Limb (tissue), 2 donors: Measurements from ENCODE around the gene GZMM.

Source experiments
- DNase-seq, 2 donors: peaks; one replicate each; pipeline ENCODE4 v3.0.0-alpha.2; 2016; ENCODE audit errors: extremely low spot score in 2 of 2

Gene GZMM

DNA sequence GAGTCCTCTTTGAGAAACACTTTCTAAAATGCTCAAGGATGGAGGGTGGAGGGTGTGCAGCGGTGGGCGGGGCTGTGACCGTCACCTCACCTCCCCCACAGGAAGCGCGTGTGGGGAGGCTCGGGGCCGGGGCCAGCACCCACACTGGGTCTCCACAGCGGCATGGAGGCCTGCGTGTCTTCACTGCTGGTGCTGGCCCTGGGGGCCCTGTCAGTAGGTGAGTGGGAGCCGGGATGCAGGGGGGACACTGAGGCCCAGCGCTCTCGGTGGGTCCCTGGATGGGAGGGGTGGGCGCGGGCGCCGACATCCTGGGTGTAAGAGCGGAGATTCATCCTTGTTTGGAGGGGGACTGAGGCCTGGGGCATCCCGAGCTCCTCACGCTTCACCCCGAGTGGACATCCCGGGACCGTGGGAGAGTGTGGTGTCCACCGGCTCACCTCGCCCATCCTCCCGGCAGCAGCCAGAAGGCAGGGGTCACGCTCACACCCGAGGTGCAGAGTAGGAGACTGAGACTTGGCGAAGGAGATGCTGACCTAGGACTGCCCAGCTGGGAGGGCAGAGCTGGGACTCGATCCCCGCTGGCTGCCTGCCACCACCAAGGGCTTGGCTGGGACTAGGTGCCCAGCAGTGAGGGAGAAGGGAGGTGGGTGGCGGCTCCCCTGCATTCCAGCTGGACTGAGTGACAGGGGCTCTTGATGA, at the start of gene GZMM:
Gene GZMM (plus strand): TSS at position 144 of the 699 bp plus-strand sequence. CDS start 19 bp downstream, at position 163.
- peak in 1 of 2 donors; percentile 29 for DNase-seq

DNA sequence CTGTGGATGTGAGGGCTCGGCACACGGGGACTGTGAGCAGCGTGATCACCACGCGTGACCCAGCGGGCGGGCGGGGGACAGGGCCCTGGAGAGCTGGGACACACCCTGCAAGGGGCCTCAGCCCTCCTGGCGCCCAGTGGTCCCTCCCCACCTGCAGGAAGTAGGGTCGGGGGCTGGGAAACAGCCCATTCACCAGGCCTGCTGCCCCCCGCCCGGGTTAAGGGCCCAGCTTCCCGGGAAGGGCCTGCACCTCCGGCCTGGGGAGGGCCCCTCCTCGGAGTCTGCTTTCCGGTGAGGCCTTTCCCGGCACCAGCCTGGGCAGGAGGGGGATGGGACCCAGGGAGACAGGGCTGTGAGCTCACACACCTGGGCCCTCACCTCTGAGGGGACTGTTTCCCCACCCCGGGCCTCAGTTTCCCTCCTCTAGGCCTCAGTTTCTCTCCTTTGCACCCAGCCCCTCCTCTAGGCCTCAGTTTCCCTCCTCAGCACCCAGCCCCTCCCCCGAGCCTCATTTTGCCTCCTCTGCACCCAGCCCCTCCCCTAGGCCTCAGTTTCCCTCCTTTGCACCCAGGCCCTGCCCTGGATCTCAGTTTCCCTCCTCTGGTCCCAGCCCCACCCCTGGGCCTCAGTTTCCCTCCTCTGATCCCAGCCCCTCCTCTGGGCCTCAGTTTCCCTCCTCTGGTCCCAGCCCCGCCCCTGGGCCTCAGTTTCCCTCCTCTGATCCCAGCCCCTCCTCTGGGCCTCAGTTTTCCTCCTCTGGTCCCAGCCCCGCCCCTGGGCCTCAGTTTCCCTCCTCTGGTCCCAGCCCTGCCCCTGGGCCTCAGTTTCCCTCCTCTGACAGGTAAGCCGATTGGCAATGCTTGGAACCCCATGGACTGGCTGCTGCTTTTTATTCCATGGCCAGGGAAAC, 49.4 kb upstream of the GZMM start:
- no peak for DNase-seq

DNA sequence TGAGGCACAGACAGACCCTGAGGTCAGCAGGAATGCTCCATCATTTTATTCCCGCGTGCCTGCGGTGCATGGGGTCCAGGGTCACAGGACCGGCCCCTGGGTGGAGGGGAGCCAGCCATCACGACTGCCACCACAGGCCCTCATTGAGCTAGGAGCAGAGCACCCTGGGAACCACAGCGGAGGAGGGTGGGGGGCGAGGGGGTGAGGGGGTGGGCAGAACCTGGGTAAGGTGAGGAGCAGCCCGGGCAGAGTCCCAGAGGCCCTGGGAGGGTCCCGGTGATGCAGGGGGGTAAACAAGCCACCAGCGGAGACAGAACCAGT, 48.8 kb upstream of the GZMM start:
- no peak for DNase-seq

DNA sequence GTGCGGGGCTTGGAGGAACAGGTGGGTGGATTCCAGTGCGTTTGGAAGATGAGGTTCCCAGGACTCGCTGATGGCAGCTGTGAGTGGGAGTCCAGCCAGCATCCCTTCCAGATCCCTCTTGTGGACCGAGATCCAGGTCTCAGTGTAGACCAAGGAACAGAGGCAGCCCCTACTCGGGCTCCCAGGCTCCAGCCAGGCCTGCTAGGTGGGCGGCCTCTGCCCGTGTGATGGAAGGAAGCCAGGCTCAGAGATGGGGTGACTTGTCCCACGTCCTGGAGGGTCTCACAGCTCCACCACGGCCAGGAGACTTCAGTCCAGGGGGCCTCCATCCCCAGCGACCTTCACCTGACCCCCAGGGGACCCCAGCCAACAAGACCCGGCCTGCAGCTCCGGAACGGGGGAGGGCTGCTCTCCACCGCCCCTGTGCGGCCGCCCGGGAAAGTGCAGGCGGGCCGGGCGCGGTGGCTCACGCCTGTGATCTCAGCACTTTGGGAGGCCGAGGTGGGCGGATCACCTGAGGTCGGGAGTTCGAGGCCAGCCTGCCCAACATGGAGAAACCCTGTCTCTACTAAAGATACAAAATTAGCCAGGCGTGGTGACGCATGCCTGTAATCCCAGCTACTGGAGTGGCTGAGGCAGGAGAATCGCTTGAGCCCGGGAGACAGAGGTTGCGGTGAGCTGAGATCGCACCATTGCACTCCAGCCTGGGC, 48.3 kb upstream of the GZMM start:
- DNase-seq: peak in 1 of 2 donors; percentile 80

DNA sequence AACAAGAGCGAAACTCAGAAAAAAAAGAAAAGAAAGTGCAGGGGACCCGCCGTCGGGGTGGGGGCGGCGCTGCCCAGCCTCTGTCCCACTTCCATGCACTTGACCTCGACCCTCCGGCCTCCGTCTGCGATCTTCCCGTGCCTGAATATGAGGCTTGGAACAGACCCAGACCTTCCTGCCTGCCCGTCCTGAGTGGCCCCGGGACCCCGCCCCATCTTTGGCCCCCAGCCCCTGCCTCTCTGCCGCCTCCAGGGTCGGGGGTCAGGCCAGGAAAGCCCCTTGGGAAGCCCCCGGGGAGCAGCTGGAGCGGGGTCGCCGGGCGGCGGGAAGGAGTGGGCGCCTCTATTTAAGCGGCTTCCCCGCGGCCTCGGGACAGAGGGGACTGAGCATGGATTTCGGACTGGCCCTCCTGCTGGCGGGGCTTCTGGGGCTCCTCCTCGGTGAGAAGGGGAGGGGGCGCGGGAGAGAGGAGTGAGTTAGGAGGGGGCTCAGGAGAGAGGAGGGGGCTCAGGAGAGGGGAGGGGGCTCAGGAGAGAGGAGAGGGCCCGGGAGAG, 47.7 kb upstream of the GZMM start, which contains the start of gene MADCAM1:
Gene MADCAM1 (plus strand): TSS at position 375 of the 554 bp plus-strand sequence. CDS start 14 bp downstream, at position 389.
- DNase-seq: peak in 1 of 2 donors; percentile 69

DNA sequence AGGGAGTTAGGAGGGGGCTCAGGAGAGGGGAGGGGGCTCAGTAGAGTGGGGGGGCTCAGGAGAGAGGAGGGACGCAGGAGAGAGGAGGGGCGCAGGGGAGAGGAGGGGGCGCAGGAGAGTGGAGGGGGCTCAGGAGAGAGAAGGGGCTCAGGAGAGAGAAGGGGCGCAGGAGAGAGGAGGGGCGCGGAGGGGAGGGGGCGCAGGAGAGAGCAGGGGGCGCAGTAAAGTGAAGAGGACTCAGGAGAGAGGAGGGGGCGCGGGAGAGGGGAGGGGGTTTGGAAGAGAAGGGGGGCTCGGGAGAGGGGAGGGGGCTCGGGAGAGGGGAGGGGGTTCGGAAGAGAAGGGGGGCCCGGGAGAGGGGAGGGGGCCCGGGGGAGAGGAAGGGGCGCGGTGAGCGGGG, 46.9 kb upstream of the GZMM start:
- DNase-seq: peak in 1 of 2 donors; percentile 62

DNA sequence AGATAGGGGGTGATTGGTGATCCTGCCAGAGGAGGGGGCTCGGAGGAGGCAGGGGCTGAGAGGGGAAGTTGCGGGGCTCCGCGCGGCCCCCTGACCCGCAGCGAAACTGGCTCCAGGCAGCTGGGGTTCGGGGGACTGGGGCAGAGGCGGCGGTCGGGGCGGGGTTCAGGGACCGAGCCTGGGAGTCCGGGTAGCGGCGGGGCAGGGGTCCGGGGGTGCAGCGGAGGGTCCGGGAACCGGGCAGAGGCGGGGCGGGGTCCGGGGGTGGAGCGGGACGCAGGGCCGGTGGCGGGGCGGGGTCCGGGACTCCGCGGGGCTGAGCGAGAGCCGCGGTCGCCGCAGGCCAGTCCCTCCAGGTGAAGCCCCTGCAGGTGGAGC, 46.4 kb upstream of the GZMM start:
- no peak for DNase-seq

DNA sequence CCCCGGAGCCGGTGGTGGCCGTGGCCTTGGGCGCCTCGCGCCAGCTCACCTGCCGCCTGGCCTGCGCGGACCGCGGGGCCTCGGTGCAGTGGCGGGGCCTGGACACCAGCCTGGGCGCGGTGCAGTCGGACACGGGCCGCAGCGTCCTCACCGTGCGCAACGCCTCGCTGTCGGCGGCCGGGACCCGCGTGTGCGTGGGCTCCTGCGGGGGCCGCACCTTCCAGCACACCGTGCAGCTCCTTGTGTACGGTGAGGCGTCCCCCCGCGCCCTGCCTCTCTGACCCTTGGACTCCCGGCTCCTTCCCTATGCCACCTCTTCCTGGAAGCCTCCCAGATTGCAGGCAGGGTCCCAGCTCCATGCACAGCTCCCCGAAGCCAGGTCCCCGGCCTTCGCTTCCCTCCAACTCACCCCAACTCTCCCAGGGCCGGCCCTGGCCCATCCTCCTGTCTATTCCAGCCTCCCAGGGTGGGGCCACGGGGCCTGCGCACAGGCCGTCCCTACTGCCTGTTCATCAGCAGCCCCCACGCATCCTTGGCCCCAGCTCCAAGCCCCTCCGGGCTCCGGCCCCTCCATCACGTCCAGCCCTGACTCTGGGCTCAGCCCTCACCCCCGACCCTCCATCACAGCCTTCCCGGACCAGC, 45.9 kb upstream of the GZMM start:
- DNase-seq: peak in 1 of 2 donors; percentile 55

DNA sequence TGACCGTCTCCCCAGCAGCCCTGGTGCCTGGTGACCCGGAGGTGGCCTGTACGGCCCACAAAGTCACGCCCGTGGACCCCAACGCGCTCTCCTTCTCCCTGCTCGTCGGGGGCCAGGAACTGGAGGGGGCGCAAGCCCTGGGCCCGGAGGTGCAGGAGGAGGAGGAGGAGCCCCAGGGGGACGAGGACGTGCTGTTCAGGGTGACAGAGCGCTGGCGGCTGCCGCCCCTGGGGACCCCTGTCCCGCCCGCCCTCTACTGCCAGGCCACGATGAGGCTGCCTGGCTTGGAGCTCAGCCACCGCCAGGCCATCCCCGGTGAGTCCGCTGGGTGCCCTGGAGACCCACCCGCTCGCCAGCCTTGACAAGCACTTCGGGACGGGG, 45.4 kb upstream of the GZMM start:
- DNase-seq: no peak

DNA sequence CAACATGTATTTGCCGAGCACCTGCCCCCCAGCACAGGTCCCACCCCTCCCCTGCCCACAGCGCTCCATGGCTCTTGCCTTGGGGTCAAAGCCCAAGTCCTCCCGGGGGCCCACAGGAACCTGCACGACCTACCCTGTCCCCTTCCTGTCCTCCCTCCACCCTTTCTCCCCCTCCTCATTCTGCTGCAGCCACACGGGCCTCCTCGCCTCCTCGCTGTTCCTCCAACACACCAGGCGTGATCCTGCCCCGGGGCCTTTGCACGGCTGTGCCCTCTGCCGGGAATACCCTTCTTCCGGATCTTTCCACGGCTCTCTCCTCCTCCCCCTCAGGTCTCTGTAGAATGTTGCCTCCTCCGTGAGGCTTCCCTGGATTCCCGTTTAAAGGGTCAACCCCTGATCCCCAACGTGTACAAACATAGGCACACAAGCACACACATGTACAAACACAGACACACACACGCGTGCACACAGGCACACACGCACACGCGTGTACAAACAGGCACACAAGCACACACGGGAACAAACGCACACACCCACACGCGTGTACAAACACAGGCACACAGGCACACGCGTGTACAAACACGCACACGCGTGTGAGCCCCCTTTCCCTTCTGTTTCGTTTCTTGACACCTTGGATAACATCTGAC, 44.8 kb upstream of the GZMM start:
- DNase-seq: peak in 1 of 2 donors; percentile 48

DNA sequence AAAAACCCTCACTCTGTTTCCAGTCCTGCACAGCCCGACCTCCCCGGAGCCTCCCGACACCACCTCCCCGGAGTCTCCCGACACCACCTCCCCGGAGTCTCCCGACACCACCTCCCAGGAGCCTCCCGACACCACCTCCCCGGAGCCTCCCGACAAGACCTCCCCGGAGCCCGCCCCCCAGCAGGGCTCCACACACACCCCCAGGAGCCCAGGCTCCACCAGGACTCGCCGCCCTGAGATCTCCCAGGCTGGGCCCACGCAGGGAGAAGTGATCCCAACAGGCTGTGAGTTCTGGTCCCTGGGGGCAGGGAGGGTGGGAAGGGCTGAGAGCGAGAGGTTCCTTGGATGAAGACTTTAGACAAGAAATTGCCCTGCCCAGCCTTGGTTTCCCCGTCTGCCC, 42.2 kb upstream of the GZMM start:
- DNase-seq: peak in 1 of 2 donors; percentile 30

DNA sequence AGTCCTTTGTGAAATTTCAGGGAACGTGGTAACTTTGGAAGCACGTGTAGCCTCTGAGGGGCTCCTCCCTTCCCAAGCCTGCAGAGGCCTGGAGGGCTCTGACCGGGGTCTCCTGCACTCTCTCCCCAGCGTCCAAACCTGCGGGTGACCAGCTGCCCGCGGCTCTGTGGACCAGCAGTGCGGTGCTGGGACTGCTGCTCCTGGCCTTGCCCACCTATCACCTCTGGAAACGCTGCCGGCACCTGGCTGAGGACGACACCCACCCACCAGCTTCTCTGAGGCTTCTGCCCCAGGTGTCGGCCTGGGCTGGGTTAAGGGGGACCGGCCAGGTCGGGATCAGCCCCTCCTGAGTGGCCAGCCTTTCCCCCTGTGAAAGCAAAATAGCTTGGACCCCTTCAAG, 39.2 kb upstream of the GZMM start:
- peak in 1 of 2 donors; percentile 25 for DNase-seq

DNA sequence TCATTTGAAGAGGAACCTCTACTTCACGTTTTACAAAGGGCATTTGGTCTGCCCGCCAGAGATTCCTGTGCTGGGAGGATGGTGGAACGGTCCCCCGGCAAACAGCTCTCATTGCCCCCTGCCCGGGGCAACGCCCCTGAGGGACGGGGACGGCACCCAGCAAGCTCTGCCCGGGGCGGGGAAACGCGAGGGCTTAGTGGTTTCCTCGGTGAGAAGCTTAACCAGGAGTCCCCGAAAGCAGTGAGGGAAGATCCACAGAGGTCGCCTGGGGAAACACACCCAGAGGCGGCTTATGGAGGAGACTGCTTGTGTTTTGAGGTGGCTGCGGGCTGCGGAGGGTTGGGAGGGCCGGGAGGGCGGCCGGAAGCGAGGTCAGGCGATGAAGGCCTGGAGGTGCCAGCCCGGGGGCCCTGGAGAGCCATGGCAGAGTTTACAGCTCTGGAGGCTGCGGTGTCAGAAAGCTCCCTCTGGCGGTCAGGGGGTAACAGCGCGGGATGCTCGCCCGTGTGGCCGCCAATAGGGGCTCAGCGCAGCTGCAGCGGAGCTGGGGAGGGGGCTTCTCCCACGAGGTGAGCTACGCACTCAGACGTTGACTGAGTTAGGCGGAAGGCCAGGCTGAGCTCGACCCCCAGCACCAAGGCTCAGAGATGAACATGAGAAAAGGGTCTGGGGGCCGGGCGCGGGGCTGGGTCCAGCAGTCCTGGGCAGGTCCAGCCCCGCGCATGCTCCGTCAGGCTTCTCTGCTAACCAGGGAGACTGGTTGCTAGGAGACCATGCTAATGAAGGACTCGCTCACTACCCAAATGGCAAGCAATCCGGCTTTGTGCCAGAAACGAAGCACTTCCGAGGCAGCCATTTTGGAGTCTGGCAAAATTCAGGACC, 37.2 kb upstream of the GZMM start:
- peak in 1 of 2 donors; percentile 100 for DNase-seq

DNA sequence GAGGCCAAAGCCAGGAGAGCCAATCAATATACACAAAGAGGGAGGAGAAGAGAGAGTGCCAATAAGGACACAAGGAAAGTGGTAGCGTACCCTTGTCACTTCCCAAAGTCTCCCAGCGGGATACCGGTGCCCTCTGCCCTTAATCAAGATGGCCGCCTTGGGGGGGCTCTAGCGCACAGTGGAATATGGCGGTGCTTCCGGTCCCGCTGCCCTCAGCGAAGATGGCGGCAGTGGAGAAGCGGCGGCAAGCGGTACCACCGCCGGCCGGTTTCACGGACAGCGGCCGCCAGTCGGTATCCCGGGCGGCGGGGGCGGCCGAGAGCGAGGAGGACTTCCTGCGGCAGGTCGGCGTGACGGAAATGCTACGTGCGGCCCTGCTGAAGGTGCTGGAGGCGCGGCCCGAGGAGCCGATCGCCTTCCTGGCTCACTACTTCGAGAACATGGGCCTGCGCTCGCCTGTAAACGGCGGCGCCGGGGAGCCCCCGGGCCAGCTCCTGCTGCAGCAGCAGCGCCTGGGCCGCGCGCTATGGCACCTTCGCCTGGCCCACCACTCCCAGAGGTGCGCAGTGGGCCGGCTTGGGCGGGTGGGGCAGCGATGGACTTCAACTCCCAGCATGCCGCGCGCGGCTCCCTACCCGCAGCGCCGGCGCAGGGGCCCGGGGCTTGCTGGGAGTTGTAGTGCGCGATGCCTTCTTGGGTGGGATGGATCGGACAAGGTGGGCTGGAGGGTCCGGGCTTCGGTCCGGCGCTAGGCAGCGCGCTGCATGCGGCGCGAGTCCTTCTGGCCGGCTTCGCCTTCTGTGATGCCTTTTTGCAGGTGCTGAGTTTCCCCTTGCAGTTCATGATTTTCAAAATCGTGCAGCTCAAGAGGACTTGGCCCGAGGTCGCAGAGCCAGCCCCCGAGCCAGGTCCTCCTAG, 36.3 kb upstream of the GZMM start, which contains the start of gene TPGS1:
Gene TPGS1 (plus strand): TSS at position 212 of the 918 bp plus-strand sequence. CDS start 10 bp downstream, at position 222.
- peak; percentile 76 to 98 for DNase-seq

DNA sequence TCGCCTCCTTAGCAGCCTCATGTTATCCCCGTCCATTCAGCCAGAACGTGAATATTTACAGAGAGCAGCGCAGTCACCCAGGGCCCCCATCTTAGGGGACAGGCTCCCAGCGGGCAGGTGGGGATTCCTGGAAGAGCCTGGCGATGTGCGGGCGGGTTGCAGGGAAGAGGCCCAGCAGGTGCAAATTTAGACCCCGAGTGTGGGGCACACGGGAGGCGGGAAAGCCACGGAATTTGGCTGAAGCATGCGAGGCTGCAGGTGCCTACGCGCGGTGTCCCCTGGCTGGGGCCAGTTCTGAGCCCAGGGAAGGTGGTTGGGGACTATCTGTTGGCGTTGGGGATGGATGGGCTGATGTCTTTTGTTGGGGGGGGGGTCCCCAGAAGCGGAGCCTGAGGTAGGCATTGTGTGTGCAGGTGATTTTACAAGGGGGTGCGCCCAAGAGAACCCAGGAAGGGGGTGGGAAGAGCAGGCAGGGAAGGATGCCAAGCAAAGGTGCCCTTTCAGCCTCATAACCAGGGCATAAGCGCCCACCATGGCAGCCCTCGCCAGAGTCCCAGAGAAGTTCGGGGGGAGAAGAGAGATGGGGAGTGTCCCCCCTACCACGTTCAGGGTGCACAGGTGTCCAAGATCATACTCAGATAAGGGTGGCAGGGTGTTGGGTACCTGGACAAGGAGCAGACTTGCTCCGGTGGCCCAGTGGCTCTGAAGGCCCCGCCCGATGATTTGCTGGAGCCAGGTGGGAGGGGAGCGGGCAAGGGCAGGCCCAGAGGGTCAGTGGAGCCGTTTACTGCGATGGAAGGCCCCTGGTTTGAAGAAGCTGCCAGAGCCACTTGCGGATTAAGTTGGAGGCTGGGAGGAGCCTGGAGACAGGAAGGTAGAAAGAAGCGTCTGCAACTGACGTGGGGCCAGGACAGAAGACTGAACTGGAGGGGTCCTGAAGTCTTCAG, 35.4 kb upstream of the GZMM start:
- peak in 1 of 2 donors; percentile 32 for DNase-seq

DNA sequence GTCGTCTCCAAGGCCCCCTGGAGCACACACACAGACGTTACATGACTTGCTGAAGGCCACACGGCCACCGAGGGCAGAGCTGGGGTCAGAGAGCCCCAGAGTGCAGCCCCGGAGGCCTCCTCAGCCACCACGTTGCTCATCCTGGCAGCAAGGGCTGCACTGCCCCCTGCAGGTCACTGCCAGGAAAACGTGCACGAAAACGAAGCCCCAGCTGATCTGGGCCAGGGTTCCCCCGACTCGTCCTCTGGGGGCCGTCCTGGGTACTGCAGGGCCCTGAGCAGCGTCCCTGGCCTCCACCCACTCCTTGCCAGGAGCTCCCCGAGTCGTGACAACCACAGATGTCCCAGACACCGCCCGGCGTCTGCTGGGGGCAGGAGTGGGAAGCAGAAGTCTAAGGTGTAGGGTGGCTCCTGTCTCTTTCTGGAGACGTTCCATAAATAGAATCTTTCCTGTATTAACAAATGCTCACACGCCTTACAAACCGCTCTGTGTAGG, 33.2 kb upstream of the GZMM start:
- peak; percentile 69 to 89 for DNase-seq
